Heart left ventricle (tissue), 13 donors: ENCODE measurements around the gene SNX3.

ENCODE experiments used
- CTCF ChIP-seq, 12 donors: fragments of 200-600 bp; sonication (generic) in 4 of 12; IDR thresholded peaks; one replicate each; pipeline versions ENCODE4 v1.5.0 to v1.8.0; 2018 to 2022; ENCODE audit warnings: antibody characterized with exemption in 12 of 12, mild to moderate bottlenecking in 5 of 12
- POLR2A ChIP-seq, 2 donors: fragments of 450-650 bp; IDR thresholded peaks; one replicate each; pipeline ENCODE4 v1.6.1; 2017; ENCODE audit warnings: antibody characterized with exemption in 2 of 2, mild to moderate bottlenecking in 2 of 2, moderate library complexity in 2 of 2
- donor health status: ischemic (EF 13 %, LVEDD 7.1; RV severe dilation, severe dysfunction).
- donor health status: DM: no; HTN: yes; CAD: no.
- donor health status: DM: no; HTN: no; CAD: no.
- donor health status: ischemic (EF 25% LVEDD 6.9; RV normal size, moderate dysfunction).
- donor health status: ischemic (EF 25% LVEDD 5.7; RV mildly dilated, moderate dysfunction).
- donor health status: ischemic (EF 35%, LVEDD 5.7; RV mildly dilated, moderate dysfunction).
- donor health status: nonischemic (EF 11% LVEDD 7.7; RV severe dilation, severe dysfunction).
- donor health status: DM: yes; HTN: yes; CAD: no.
- donor health status: PGD.
- donor health status: ischemic (EF 29% LVEDD 5.4; RV normal size, mild dysfunction).
- donor health status: nonischemic (EF 23%, LVEDD 6.1; RV moderate dilation, normal function).

GRCh38 chr6:108164815-108165706 lies 95.8 kb downstream of the SNX3 start:
- TF ChIP-seq CTCF (IDR thresholded peaks at IDR 0.05) (no peak), POLR2A (IDR thresholded peaks at IDR 0.05) (no peak)
